Transverse colon (tissue), 3 donors: ENCODE measurements around the gene TBCA.

Source experiments
- EP300 ChIP-seq: sonication (generic); formaldehyde crosslinking; IDR thresholded peaks from one replicate; pipeline ENCODE4 v1.6.1; 2017; ENCODE audit warnings: antibody characterized with exemption, low read depth
- POLR2A ChIP-seq: fragments of 450-650 bp; IDR thresholded peaks from one replicate; pipeline ENCODE4 v1.6.1; 2016; ENCODE audit warnings: antibody characterized with exemption, mild to moderate bottlenecking, moderate library complexity
- TF ChIP-seq, protein P1 (sequence below), 5 experiments: fragments of 200-600 bp in 3 of 5; fragments of 450-650 bp in 2 of 5; sonication (generic) in 3 of 5; IDR thresholded peaks; 1 replicate in 2 of 5; 2 replicates in 3 of 5; pipeline ENCODE4 v1.5.1; 2016 to 2017; ENCODE audit warnings: antibody characterized with exemption in 5 of 5, inconsistent platforms in 3 of 5, mild to moderate bottlenecking in 2 of 5, moderate library complexity in 1 of 5

- TF ChIP-seq, protein P1, sequence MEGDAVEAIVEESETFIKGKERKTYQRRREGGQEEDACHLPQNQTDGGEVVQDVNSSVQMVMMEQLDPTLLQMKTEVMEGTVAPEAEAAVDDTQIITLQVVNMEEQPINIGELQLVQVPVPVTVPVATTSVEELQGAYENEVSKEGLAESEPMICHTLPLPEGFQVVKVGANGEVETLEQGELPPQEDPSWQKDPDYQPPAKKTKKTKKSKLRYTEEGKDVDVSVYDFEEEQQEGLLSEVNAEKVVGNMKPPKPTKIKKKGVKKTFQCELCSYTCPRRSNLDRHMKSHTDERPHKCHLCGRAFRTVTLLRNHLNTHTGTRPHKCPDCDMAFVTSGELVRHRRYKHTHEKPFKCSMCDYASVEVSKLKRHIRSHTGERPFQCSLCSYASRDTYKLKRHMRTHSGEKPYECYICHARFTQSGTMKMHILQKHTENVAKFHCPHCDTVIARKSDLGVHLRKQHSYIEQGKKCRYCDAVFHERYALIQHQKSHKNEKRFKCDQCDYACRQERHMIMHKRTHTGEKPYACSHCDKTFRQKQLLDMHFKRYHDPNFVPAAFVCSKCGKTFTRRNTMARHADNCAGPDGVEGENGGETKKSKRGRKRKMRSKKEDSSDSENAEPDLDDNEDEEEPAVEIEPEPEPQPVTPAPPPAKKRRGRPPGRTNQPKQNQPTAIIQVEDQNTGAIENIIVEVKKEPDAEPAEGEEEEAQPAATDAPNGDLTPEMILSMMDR (IDR thresholded peaks at IDR 0.05): no peak
- TF ChIP-seq EP300 (no peak), POLR2A (no peak)
Observed at GRCh38 chr5:77709340-77709739, 66.8 kb downstream of the TBCA start.
